Activated CD8-positive, alpha-beta memory T cell treated with anti-CD3 and anti-CD28 coated beads, Interleukin-2, amount 50 U/mL, for 1 hour (primary cell): ENCODE measurements around the gene PDE4D.
"Not testable (repeated sequence)": the region's sequence is repeated elsewhere in the genome, so short reads cannot be mapped to it uniquely, and the experiment has no call there.

ENCODE experiments used
- DNase-seq: peaks from one replicate; pipeline ENCODE4 v3.0.0-alpha.2; 2020; ENCODE audit errors: extremely low read depth

PDE4D gene

GRCh38 chr5:59799668-59800346, 93.7 kb downstream of the PDE4D start:
- DNase-seq = no peak

DNA sequence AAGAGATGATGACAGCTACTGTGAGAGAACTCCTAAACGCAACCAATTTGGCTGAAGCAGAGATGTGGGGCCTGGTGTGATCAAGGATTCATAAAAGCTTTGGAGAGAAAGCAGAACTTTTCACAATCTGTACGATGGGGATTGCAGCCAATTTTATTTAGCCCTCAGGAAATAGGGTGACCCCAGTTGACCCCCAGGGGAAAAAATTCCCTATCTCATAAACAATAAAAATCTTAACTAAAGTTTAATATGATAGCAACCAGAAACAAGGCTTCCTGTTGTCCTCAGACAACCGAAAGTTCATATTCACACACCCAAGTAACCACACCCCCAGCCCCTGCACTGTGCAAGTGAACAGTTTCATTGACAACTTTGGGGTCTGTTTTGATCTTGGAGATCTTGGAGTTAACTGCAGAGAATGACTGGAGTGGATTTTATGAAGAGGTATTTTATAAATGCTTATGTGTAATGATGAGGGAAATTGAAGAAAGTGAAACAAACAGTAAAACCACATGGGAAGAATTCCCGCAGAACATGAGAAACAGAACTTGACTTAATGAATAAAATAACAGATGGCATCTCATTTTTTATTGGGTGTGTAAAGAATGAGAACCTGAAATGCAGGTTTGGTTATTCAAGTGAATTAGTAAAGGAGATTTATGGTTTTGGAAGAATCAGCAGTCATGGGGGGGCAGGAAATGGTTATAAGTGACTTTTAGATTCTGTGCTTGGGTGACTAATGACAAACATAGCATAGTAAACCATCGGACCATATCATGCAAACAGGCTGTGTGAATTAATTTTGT, 94.5 kb downstream of the PDE4D start:
- DNase-seq = no peak

GRCh38 chr5:59795141-59795540, 98.4 kb downstream of the PDE4D start:
- DNase-seq = no peak

DNA sequence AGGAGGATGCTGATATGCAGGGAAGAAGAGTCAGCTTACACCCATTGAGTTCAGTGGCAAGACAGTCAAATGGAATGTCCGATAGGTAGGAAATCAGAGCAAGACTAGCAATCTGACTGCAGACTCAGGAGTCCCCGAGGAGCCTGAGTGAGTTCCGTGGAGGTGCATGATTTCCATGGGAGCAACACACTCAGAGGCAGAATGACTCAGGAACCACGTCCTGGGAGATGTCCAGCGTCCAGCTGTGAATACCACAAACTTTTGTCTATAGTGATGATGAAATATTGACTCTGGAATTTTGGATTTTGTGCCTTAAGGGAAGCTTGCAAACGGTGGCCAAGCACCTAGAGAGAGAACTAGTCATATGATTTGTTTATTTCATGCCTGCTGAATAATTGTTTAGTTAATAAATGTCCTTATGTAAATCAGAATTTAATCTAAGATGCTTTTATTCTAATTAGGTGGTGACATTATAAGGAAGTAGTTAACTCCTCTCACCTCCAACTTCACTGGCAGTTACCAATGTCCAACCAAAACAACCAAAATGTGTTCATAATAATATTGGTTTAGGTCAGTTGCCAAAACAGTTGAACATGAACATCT, 100.4 kb downstream of the PDE4D start:
- DNase-seq = no peak

DNA sequence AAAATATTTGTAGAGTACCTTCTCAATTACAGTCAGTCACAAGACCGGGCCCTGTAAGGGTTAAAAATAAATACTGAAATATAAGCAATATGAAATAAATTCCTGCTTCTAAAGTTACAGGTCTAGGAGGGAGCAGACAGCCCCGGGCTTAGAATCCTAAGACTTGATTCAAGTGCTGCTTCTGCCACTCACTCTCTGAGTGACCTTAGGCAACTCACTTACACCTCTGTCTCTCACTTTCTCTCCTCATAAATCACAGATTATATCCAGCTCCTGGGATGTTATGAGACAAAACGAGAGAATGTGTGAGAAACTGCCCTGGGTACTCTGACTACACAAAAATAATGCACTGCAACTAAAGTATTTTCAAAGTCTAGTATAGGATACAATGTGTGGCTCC, 101.9 kb downstream of the PDE4D start:
- DNase-seq = no peak

GRCh38 chr5:59790776-59791475, 102.6 kb downstream of the PDE4D start:
- DNase-seq = no peak

DNA sequence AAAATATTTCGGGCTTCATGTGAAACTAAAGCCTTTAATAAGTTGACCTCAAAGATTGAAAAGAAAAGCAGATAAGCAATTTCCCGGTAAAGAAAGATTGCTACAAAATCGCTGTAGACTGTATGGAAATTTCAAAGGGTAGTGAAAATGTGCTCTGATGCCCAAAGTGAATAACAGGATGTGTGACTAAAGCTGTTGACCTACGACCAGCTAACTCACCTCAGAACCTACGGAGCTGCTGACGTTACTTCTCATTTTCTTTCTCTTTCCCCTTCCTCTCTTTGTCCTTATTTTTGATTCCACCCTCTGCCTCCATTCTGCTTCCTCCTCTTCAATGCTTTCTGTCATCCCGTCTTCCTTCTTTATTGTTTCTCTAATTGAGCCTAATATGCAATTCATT, 103.2 kb downstream of the PDE4D start:
- no peak for DNase-seq

DNA sequence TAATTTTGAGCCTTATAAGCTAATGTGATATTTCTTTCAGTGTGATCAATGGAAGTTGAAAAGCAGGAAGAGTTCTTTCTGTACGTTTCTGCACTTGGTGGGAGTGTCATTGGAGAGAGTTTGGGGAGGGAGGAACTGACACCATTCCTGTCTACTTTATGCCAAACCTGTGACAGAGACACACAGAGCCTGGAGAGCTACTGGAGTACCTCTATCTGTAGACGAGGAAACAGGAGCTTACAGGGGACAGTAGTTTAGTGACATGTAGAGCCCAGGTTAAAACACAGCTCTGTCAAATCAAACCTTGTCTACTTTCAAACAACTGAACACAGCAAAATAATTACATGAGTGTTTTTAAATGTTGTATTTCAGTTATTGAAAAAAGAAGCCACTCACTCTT, 103.6 kb downstream of the PDE4D start:
- DNase-seq = no peak

DNA sequence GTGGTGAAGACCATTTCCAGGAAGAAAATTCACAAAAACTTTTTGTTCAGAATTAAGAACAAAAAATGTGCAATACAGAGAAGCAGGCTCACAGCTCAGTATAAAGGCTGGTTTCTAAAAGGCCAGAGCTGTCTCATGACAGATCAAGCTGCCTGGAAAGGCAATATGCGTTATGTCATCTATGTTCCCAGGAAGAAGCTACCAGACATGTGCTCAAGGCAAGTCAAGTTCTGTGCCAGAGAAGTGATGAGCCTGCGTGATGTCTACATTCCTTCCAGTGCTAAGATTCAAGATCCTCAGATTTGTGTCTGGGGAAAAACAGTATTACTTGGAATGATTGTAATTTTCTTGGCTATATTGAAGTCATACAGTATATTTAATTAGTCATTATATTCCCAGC, 104.3 kb downstream of the PDE4D start:
- no peak for DNase-seq

GRCh38 chr5:59786334-59786805, 107.2 kb downstream of the PDE4D start:
- no peak for DNase-seq

DNA sequence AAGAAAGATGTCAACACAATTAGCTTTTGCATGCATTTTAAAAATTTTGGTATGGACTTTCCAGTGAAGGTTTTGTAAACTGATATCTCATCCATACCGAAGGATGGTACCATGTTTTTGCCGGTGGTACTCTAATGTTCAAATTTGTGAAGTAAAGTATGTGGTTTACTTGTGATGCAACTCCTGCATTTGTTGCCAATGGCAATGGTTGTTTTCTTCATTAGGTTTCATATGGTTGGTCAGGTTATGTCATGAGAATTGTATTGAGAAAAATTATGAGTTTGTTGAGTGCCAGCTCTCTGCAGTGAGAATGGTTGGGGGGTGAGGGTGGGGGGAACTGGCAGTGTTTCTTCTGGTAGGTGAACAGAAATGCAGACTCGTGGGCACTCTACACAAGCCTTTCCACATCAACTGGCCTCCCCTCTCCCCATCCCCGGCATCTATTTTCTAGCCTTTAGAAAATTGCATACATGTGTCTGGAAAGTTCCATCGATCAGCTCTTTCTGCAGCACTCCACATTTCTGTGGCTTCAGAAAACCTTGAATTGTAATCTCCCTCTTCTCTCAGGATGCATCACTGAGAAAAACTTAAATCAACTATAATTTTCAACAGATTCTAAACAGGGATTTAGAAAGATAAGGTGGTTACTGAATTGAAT, 107.7 kb downstream of the PDE4D start:
- no peak for DNase-seq

DNA sequence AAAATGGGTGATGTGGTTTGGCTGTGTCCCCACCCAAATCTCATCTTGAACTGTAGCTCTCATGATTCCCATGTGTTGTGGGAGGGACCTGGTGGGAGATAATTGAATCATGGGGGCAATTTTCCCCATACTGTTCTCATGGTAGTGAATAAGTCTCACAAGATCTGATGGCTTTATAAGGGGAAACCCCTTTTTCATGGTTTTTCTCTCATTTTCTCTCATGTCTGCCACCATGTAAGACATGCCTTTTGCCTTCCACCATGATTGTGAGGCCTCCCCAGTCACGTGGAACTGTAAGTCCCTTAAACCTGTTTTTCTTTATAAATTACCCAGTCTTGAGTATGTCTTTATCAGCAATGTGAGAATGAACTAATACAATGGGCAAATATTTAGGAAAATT, 108.8 kb downstream of the PDE4D start:
- DNase-seq = not testable (repeated sequence)

DNA sequence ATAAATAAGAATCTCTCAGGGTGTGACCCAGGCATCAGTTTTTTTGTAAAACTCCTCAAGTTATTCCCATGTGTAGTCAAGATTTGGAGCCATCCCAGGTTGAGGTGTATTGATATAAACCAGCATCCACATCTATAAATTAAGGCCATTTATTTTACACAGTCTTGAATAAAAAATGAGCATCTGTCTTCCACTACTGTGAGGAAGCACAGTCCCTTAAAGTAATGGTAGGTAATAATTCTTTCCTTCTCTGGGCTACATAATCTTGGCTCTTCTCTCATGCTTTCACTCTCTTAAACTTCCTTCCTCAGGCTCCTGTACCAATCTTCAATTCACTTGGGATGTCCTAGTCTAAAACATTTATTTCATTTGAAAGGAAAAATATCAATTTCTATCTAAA, 110.3 kb downstream of the PDE4D start:
- DNase-seq = no peak

DNA sequence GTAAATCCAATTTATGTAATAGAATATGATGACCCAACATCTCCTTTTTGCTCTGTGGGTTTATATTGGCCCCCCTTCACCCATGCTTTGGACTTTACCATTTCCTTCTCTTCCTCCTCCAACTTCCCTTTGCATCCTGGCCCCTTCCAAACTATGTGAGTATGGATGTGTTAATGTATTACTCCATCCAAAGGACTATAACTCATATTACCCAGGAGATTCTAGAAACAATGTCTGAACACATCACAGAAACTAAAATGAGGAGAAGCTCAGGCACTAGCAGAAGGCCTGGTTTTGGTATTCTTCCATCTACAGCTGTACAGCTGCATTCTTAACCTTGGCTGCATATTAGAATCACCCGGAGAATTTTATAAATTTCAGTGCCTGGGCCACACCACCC, 110.7 kb downstream of the PDE4D start:
- no peak for DNase-seq

DNA sequence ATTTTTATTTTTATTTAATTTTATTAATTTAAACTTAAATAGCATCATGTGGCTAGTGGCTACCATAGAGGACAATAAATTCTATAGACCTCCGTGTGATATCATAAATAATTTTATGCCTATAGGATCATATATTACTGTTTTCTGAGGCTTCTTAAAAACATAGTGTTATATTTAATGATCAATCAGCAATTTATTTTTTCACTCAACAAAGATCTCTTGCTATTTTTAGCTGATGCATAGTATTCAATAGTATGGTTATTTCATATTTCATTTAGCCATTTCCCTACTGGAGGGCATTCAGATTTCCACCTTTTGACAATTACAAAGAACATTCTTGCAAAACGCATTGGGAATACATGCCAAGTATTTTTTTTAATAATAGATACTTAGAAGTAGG, 114.1 kb downstream of the PDE4D start:
- no peak for DNase-seq

- no peak for DNase-seq
Measured at GRCh38 chr5:59777028-59777427, 116.5 kb downstream of the PDE4D start.

DNA sequence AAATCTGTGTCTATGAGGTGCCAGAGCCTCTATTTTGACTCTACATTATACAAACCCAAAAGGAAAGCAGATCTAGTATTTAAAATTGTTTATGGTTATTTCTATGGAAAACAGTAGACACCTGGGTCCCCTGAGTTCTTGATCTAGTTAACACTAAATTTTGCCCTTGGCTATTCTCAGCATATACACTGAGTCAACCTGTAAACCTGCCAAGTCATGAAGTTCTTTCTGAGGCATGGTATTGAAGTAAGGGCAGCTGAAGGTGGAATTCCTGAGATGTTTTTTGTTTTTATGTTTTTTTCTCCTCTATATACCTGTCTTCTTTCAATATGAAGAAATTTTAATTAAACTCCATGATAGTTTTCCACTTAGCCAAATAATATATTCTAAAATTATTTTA, 120.2 kb downstream of the PDE4D start:
- no peak for DNase-seq

GRCh38 chr5:59772757-59773156, 120.8 kb downstream of the PDE4D start:
- no peak for DNase-seq

DNA sequence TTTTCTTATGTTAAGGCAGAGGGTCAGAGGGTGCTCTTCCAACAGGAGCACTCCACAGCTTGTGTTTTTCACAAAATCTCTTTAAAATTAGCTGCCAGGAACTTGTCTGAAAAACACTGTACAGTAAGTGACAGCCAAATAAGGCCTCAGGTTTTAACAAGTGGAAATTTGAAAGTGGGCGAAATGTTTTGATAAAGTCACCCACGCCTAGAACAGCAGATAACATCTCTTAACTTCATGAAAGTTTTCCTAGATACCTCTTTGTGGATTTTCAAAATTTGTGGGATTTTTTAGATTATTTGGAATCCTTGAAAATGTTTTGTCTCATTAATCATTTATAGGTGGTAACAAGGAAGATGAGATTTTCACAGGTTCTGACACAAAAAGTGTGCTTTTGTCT, 121.3 kb downstream of the PDE4D start:
- DNase-seq = no peak

GRCh38 chr5:59770953-59771352, 122.6 kb downstream of the PDE4D start:
- no peak for DNase-seq

- no peak for DNase-seq
Measured at GRCh38 chr5:59769832-59770231, 123.7 kb downstream of the PDE4D start.

DNA sequence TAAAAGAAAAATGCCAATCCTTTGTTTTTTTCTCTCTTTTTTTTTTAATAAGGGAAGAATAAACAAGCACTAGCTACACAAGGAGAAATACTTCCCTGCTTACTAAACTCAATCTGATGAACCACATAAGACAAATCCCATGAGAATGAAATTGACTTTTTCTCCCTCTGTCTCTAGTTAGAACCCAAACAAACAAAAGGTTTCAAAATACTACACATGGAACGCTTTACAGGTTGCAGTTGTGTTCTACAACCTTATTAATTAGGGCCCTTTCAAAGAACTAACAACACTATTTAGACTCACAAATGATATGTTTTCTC, 124.5 kb downstream of the PDE4D start:
- no peak for DNase-seq
